ENCODE results near the gene SEPHS1. TPM values are rescaled to one million over a fixed set of nuclear protein-coding genes. Genes with fewer than 3 reads are reported as not detected.
"Not testable (repeated sequence)": the region's sequence is repeated elsewhere in the genome, so short reads cannot be mapped to it uniquely, and the experiment has no call there.

Gene SEPHS1
- total and polyA plus RNA-seq, 2 donors (not counting 1 experiment from before 2014, with no cell fraction given), result 14.7 to 29.1 TPM

DNA sequence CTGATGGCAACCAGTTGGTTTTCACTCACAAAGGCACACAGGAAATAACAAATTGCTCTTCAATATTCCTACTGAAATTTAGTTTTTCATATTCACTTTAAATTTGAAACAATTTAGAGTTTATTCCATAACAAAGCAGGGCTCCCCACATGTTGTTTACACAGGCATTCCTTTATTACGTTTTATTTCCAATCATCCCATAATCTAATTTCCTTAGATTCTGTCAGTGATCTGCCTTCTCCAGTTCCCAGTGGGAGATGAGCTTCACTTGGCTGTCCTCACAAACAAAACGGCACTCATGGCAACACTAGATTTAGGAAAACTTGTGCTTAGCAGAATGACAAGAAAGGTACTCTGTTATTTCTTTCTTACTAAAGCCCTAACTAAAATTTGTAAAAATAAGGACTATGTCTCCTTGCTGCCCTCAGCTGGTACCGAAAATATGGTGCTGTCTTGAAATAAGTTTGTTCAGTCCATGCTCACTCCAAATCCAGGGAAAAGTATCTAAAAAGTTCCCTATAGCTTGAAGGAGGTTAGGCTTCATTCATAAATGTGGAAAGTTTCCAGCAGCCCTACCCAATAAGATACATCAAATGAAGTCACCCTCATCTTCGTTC lies 71.2 kb downstream of the SEPHS1 start:
- intact Hi-C loops (cut with micrococcal nuclease), result no loop called here
- Mint-ChIP-seq H3K4me3 (no peak overlapping the region), H3K9me3 (ENCODE audit: insufficient read depth) (no peaks in the 10 kb centered on the region), H3K27ac (no peak overlapping the region), H3K27me3 (no peaks in the 10 kb centered on the region), H3K4me1 (no peaks in the 10 kb centered on the region)
- CTCF ChIA-PET, result interaction anchor here (0.6 to 1.5 kb wide), 2 partner anchors 26 to 102 kb away, joined by 3 read pairs; no protein-coding TSS in a partner anchor
- Histone ChIP-seq H3K36me3 (replicated peaks in 1 of 2; ENCODE audit: control extremely low read depth in 1 of 2, control insufficient read depth in 1 of 2, extremely low read depth in 1 of 2, insufficient read depth in 2 of 2, low read length in 1 of 2) (no peaks in the 10 kb centered on the region), H3K27ac (ENCODE audit: low read length in 2 of 2) (no peak overlapping the region), H2AFZ (ENCODE audit: insufficient read depth, low read depth, low read length, poor library complexity, severe bottlenecking) (no peak overlapping the region), H3K79me2 (ENCODE audit: control insufficient read depth, insufficient read depth, low read length) (no peaks in the 10 kb centered on the region), H3K9me3 (ENCODE audit: control extremely low read depth in 1 of 3, control insufficient read depth in 2 of 3, insufficient read depth in 1 of 3, low read length in 2 of 3) (no peaks in the 10 kb centered on the region), H3K27me3 (replicated peaks in 1 of 4; ENCODE audit: control extremely low read depth in 1 of 4, control insufficient read depth in 3 of 4, insufficient read depth in 4 of 4, low read length in 3 of 4) (no peaks in the 10 kb centered on the region), H3K4me2 (replicated peaks; ENCODE audit: low read depth, low read length, poor library complexity, severe bottlenecking) (no peak overlapping the region), H3K9ac (ENCODE audit: low read length) (no peak overlapping the region), H3K4me3 (ENCODE audit: control extremely low read depth in 1 of 5, extremely low read depth in 1 of 5, insufficient read depth in 1 of 5, low read depth in 2 of 5, low read length in 4 of 5) (no peak overlapping the region), H4K20me1 (ENCODE audit: control insufficient read depth, insufficient read depth, low read length, poor library complexity, severe bottlenecking) (no peaks in the 10 kb centered on the region), H3K4me1 (ENCODE audit: control insufficient read depth in 2 of 2, insufficient read depth in 2 of 2, low read length in 2 of 2) (no peaks in the 10 kb centered on the region)
- no peak for DNase-seq
- POLR2A ChIA-PET, result no interaction called here
- 100% methylated on average over 1 of the region's 4 CpGs for WGBS (ENCODE audit: insufficient coverage)
- no peak for ATAC-seq (ENCODE audit: low read depth)
- TF ChIP-seq EZH2 (IDR thresholded peaks at IDR 0.05; ENCODE audit: borderline replicate concordance, insufficient read depth, low read depth, low read length, poor library complexity, severe bottlenecking), result no peak
- TF ChIP-seq, protein P1, sequence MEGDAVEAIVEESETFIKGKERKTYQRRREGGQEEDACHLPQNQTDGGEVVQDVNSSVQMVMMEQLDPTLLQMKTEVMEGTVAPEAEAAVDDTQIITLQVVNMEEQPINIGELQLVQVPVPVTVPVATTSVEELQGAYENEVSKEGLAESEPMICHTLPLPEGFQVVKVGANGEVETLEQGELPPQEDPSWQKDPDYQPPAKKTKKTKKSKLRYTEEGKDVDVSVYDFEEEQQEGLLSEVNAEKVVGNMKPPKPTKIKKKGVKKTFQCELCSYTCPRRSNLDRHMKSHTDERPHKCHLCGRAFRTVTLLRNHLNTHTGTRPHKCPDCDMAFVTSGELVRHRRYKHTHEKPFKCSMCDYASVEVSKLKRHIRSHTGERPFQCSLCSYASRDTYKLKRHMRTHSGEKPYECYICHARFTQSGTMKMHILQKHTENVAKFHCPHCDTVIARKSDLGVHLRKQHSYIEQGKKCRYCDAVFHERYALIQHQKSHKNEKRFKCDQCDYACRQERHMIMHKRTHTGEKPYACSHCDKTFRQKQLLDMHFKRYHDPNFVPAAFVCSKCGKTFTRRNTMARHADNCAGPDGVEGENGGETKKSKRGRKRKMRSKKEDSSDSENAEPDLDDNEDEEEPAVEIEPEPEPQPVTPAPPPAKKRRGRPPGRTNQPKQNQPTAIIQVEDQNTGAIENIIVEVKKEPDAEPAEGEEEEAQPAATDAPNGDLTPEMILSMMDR (IDR thresholded peaks at IDR 0.05), result no peak

DNA sequence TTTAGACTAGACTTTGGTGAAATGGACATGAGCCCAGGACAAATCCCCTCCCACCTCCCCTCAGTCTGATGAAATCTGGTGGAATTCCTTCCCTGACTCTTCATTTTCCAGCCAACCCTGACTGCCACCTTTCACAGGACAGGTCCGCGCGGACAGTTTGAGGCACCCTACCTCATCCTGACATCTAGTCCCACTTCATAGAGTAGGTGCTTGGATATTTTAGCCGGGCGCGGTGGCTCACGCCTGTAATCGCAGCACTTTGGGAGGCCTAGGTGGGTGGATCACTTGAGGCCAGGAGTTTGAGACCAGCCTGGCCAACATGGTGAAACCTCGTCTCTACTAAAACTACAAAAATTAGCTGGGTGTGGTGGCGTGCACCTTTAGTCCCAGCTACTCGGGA lies 71.9 kb downstream of the SEPHS1 start:
- H2AFZ ChIP-seq (ENCODE audit: insufficient read depth, low read depth, low read length, poor library complexity, severe bottlenecking); H3K27ac Mint-ChIP-seq; intact Hi-C loops (cut with micrococcal nuclease); DNase-seq; ATAC-seq (ENCODE audit: low read depth); H3K4me3 Mint-ChIP-seq; H3K4me3 ChIP-seq (ENCODE audit: control extremely low read depth in 1 of 5, extremely low read depth in 1 of 5, insufficient read depth in 1 of 5, low read depth in 2 of 5, low read length in 4 of 5); H3K4me1 ChIP-seq (ENCODE audit: control insufficient read depth in 2 of 2, insufficient read depth in 2 of 2, low read length in 2 of 2); H3K27me3 Mint-ChIP-seq; POLR2A ChIA-PET; H4K20me1 ChIP-seq (ENCODE audit: control insufficient read depth, insufficient read depth, low read length, poor library complexity, severe bottlenecking); H3K27me3 ChIP-seq (replicated peaks in 1 of 4; ENCODE audit: control extremely low read depth in 1 of 4, control insufficient read depth in 3 of 4, insufficient read depth in 4 of 4, low read length in 3 of 4); H3K9ac ChIP-seq (ENCODE audit: low read length); H3K36me3 ChIP-seq (replicated peaks in 1 of 2; ENCODE audit: control extremely low read depth in 1 of 2, control insufficient read depth in 1 of 2, extremely low read depth in 1 of 2, insufficient read depth in 2 of 2, low read length in 1 of 2); H3K9me3 ChIP-seq (ENCODE audit: control extremely low read depth in 1 of 3, control insufficient read depth in 2 of 3, insufficient read depth in 1 of 3, low read length in 2 of 3); H3K4me2 ChIP-seq (replicated peaks; ENCODE audit: low read depth, low read length, poor library complexity, severe bottlenecking); H3K4me1 Mint-ChIP-seq; H3K9me3 Mint-ChIP-seq (ENCODE audit: insufficient read depth); H3K79me2 ChIP-seq (ENCODE audit: control insufficient read depth, insufficient read depth, low read length); H3K27ac ChIP-seq (ENCODE audit: low read length in 2 of 2): not testable (repeated sequence)
- CTCF ChIA-PET, result interaction anchor here (0.6 kb wide), 1 partner anchor 101 kb away, joined by 3 read pairs; no protein-coding TSS in a partner anchor
- 100% methylated on average over 2 of the region's 11 CpGs for WGBS (ENCODE audit: insufficient coverage)
